ENCODE data around the gene SUB1. TPM values are rescaled to one million over a fixed set of nuclear protein-coding genes. Genes with fewer than 3 reads are reported as not detected.
"Not testable (repeated sequence)": the region's sequence is repeated elsewhere in the genome, so short reads cannot be mapped to it uniquely, and the experiment has no call there.

The SUB1 gene
- total RNA-seq, 4 donors from 2014 or later, result 66.4 to 154 (median 90.1) TPM

DNA sequence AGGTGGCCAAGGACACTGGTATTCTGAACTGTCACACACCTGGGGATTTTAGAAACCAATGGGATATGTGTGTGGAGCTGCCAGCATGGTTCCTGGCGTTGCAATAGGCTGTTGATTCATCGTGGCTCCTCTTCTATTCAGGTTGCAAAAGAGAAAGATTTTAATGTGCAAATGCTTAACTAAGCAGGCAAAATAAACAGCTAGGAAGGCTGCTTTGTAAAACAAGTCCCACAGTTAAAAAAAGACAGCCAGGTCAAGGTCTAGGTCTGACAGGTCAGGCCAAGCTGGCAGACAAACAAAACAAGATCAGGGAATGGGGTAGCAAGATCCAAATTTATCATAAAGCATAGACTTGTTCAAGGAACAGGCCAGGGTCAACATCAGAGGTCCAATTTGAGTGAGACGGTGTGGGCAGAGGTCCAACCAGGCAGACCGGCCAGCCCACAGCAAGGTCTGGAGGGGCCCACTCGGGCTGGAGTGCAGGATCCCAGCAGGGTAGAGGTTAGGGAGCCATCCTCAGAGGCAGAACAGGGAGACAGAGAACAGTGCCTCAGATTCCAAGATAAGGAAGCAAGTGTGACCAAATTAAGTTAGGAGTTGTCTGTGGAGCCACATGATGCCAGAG is 45.6 kb downstream of the SUB1 start:
- intact Hi-C loops (cut with DNase I), result no loop called here
- DNase-seq (ENCODE audit: extremely low spot score), result no peak
- peaks cover 0 to 7% (median 0%) of the 10 kb centered on the region in 4 donors for H3K4me1 ChIP-seq
- no peaks in the 10 kb centered on the region for H3K27me3 ChIP-seq
- H3K36me3 ChIP-seq, result no peaks in the 10 kb centered on the region
- no peak overlapping the region for H3K27ac ChIP-seq (replicated peaks in 1 of 4)
- WGBS, result 75% methylated on average over 5 of the region's 5 CpGs
- no peak overlapping the region for H3K4me3 ChIP-seq
- no peaks in the 10 kb centered on the region for H3K9me3 ChIP-seq
- TF ChIP-seq CTCF (IDR thresholded peaks at IDR 0.05), result no peak
- no peak for TF ChIP-seq POLR2AphosphoS5 (IDR thresholded peaks at IDR 0.05)
- no peak for TF ChIP-seq EP300 (IDR thresholded peaks at IDR 0.05)
- no peak for TF ChIP-seq POLR2A (IDR thresholded peaks at IDR 0.05; ENCODE audit: low read depth)

GRCh38 chr5:32633017-32633416 is 47.7 kb downstream of the SUB1 start:
- intact Hi-C loops (cut with DNase I); DNase-seq (ENCODE audit: extremely low spot score); H3K36me3 ChIP-seq; H3K4me3 ChIP-seq; H3K27me3 ChIP-seq; H3K4me1 ChIP-seq; H3K27ac ChIP-seq (replicated peaks in 1 of 4); H3K9me3 ChIP-seq: not testable (repeated sequence)
- WGBS, result 95% methylated on average over 8 of the region's 8 CpGs

GRCh38 chr5:32638309-32638708 is 53.0 kb downstream of the SUB1 start:
- no peak overlapping the region for H3K27ac ChIP-seq (replicated peaks in 1 of 4)
- TF ChIP-seq EP300 (IDR thresholded peaks at IDR 0.05), result no peak
- no peak for TF ChIP-seq POLR2A (IDR thresholded peaks at IDR 0.05; ENCODE audit: low read depth)
- TF ChIP-seq POLR2AphosphoS5 (IDR thresholded peaks at IDR 0.05), result no peak
- no peak for TF ChIP-seq CTCF (IDR thresholded peaks at IDR 0.05)
- H3K4me1 ChIP-seq, result no peaks in the 10 kb centered on the region
- no peak overlapping the region for H3K4me3 ChIP-seq
- WGBS, result 88% methylated on average over 9 of the region's 9 CpGs
- H3K9me3 ChIP-seq, result no peaks in the 10 kb centered on the region
- no peaks in the 10 kb centered on the region for H3K36me3 ChIP-seq
- intact Hi-C loops (cut with DNase I), result no loop called here
- no peaks in the 10 kb centered on the region for H3K27me3 ChIP-seq
- no peak for DNase-seq (ENCODE audit: extremely low spot score)

GRCh38 chr5:32639943-32640342 is 54.6 kb downstream of the SUB1 start:
- TF ChIP-seq POLR2A (IDR thresholded peaks at IDR 0.05; ENCODE audit: low read depth) (no peak), POLR2AphosphoS5 (IDR thresholded peaks at IDR 0.05) (no peak), CTCF (IDR thresholded peaks at IDR 0.05) (no peak), EP300 (IDR thresholded peaks at IDR 0.05) (no peak)
- Histone ChIP-seq H3K36me3 (no peaks in the 10 kb centered on the region), H3K9me3 (no peaks in the 10 kb centered on the region), H3K4me1 (no peaks in the 10 kb centered on the region), H3K27me3 (no peaks in the 10 kb centered on the region), H3K4me3 (no peak overlapping the region), H3K27ac (replicated peaks in 1 of 4) (no peak overlapping the region)
- intact Hi-C loops (cut with DNase I), result no loop called here
- 77% methylated on average over 3 of the region's 3 CpGs for WGBS
- no peak for DNase-seq (ENCODE audit: extremely low spot score)

GRCh38 chr5:32642276-32643002 is 57.1 kb downstream of the SUB1 start:
- no peaks in the 10 kb centered on the region for H3K27me3 ChIP-seq
- H3K36me3 ChIP-seq, result no peaks in the 10 kb centered on the region
- 92% methylated on average over 2 of the region's 2 CpGs for WGBS
- intact Hi-C loops (cut with DNase I), result no loop called here
- TF ChIP-seq CTCF (IDR thresholded peaks at IDR 0.05) (no peak), EP300 (IDR thresholded peaks at IDR 0.05) (no peak), POLR2AphosphoS5 (IDR thresholded peaks at IDR 0.05) (no peak), POLR2A (IDR thresholded peaks at IDR 0.05; ENCODE audit: low read depth) (no peak)
- no peak for DNase-seq (ENCODE audit: extremely low spot score)
- H3K9me3 ChIP-seq, result no peaks in the 10 kb centered on the region
- H3K4me1 ChIP-seq, result no peaks in the 10 kb centered on the region
- no peak overlapping the region for H3K27ac ChIP-seq (replicated peaks in 1 of 4)
- H3K4me3 ChIP-seq, result no peak overlapping the region

Measured in esophagus muscularis mucosa (tissue), 4 donors.